Thoracic aorta (tissue), 2 donors: Measurements from ENCODE around the gene FXYD1. TPM values are rescaled to one million over a fixed set of nuclear protein-coding genes. Genes with fewer than 3 reads are reported as not detected.

Experiments used
- ATAC-seq: fragments of 150-250 bp; one replicate; pipeline ENCODE4 v1.8.0; 2017; ENCODE audit warnings: low read depth; ENCODE audit not compliant: insufficient number of reproducible peaks, low FRiP score
- DNase-seq: peaks from one replicate; pipeline ENCODE4 v3.0.0-alpha.2; 2020; ENCODE audit warnings: low spot score
- H3K27ac ChIP-seq, 2 donors: fragments of 200-600 bp; sonication (generic); 1 replicate in 1 of 2; 2 replicates in 1 of 2; pipeline ENCODE4 v1.5.1; 2016; ENCODE audit warnings: mild to moderate bottlenecking in 2 of 2, moderate library complexity in 2 of 2
- H3K27me3 ChIP-seq: fragments of 200-600 bp; sonication (generic); replicated peaks from 2 replicates; pipeline ENCODE4 v1.6.0; 2016; ENCODE audit warnings: mild to moderate bottlenecking; ENCODE audit not compliant: insufficient read depth
- H3K36me3 ChIP-seq: fragments of 200-600 bp; sonication (generic); one replicate; pipeline ENCODE4 v1.5.1; 2016
- H3K4me1 ChIP-seq, 2 donors: fragments of 200-600 bp; sonication (generic); 1 replicate in 1 of 2; 2 replicates in 1 of 2; pipeline versions ENCODE4 v1.5.1 to v1.6.0; 2016; ENCODE audit warnings: low read depth in 2 of 2, mild to moderate bottlenecking in 1 of 2; ENCODE audit not compliant: control insufficient read depth in 1 of 2
- H3K4me3 ChIP-seq: fragments of 200-600 bp; sonication (generic); 2 replicates; pipeline ENCODE4 v1.5.1; 2016; ENCODE audit warnings: mild to moderate bottlenecking
- H3K9me3 ChIP-seq: fragments of 200-600 bp; sonication (generic); 2 replicates; pipeline ENCODE4 v1.5.1; 2016
- CTCF ChIP-seq: fragments of 200-600 bp; sonication (generic); IDR thresholded peaks from one replicate; pipeline ENCODE4 v1.5.1; 2019; ENCODE audit warnings: antibody characterized with exemption
- total RNA-seq, 2 donors: library from RNA; depleted of rRNA; stranded (reverse); fragments of >200 nt; gene quantifications; one replicate each; pipeline versions ENCODE4 v1.1.0 to v1.2.3, GENCODE V29; 2016

FXYD1 gene
- total RNA-seq, 2 donors from 2014 or later, result 50.7 to 65.8 TPM

GRCh38 chr19:35115177-35115951 lies 23.3 kb upstream of the FXYD1 start, which contains the start of gene FXYD3:
Gene FXYD3, plus strand, starts transcription at chr19:35115823. Its CDS starts 3,554 bp downstream, at chr19:35119377.
- no peak for DNase-seq
- Histone ChIP-seq H3K36me3 (no peaks in the 10 kb centered on the region), H3K27ac (no peak within 1 kb of the TSS), H3K4me1 (peaks cover 3 to 6% of the 10 kb centered on the region in 2 donors), H3K27me3 (no peaks in the 10 kb centered on the region), H3K4me3 (peak within 1 kb of the TSS; percentile 64), H3K9me3 (no peaks in the 10 kb centered on the region)
- ATAC-seq, result no peak
- TF ChIP-seq CTCF, result no peak

- Histone ChIP-seq H3K9me3 (no peaks in the 10 kb centered on the region), H3K27me3 (no peaks in the 10 kb centered on the region), H3K36me3 (no peaks in the 10 kb centered on the region), H3K27ac (no peak overlapping the region), H3K4me3 (no peak overlapping the region), H3K4me1 (peaks cover 3 to 6% of the 10 kb centered on the region in 2 donors)
- TF ChIP-seq CTCF, result no peak
- ATAC-seq, result no peak
- no peak for DNase-seq
Measured at GRCh38 chr19:35116072-35116801, 22.4 kb upstream of the FXYD1 start.

GRCh38 chr19:35117116-35117515 lies 21.5 kb upstream of the FXYD1 start:
- peaks cover 3 to 6% of the 10 kb centered on the region in 2 donors for H3K4me1 ChIP-seq
- H3K36me3 ChIP-seq, result no peaks in the 10 kb centered on the region
- ATAC-seq (no peak), DNase-seq (no peak)
- H3K27ac ChIP-seq, result no peak overlapping the region
- TF ChIP-seq CTCF, result no peak
- no peaks in the 10 kb centered on the region for H3K9me3 ChIP-seq
- H3K4me3 ChIP-seq, result no peak overlapping the region
- H3K27me3 ChIP-seq, result no peaks in the 10 kb centered on the region

GRCh38 chr19:35117799-35118198 lies 20.8 kb upstream of the FXYD1 start:
- Histone ChIP-seq H3K27me3 (no peaks in the 10 kb centered on the region), H3K27ac (no peak overlapping the region), H3K9me3 (no peaks in the 10 kb centered on the region), H3K4me1 (peaks cover 3 to 6% of the 10 kb centered on the region in 2 donors), H3K4me3 (no peak overlapping the region), H3K36me3 (no peaks in the 10 kb centered on the region)
- DNase-seq (no peak), ATAC-seq (no peak)
- TF ChIP-seq CTCF, result no peak

- no peak overlapping the region for H3K27ac ChIP-seq
- no peaks in the 10 kb centered on the region for H3K36me3 ChIP-seq
- H3K4me3 ChIP-seq, result no peak overlapping the region
- H3K27me3 ChIP-seq, result no peaks in the 10 kb centered on the region
- no peak for TF ChIP-seq CTCF
- H3K4me1 ChIP-seq, result peaks cover 3 to 13% of the 10 kb centered on the region in 2 donors
- no peaks in the 10 kb centered on the region for H3K9me3 ChIP-seq
- no peak for DNase-seq
- no peak for ATAC-seq
Measured at GRCh38 chr19:35118268-35119020, 20.2 kb upstream of the FXYD1 start.
